GM10266 (cell line): ENCODE data around the gene SMPDL3A.
"Not testable (repeated sequence)": the region's sequence is repeated elsewhere in the genome, so short reads cannot be mapped to it uniquely, and the experiment has no call there.

Experiments
- DNase-seq: peaks from one replicate; pipeline ENCODE4 v3.0.0; 2012; ENCODE audit errors: extremely low spot score
- CTCF ChIP-seq: IDR thresholded peaks from 2 replicates; pipeline ENCODE4 v1.5.1; 2012; ENCODE audit warnings: mild to moderate bottlenecking, low read depth; ENCODE audit not compliant: control insufficient read depth, insufficient read depth; ENCODE audit errors: missing control alignments

The SMPDL3A gene

GRCh38 chr6:122789182-122790027 is at the start of gene SMPDL3A:
TSS of gene SMPDL3A (plus strand) at chr6:122789258. CDS start at chr6:122789347, 89 bp downstream.
- DNase-seq = peak; percentile 35

GRCh38 chr6:122740091-122740490 is 49.0 kb upstream of the SMPDL3A start:
- TF ChIP-seq CTCF = no peak
- no peak for DNase-seq

More at GRCh38 chr6:122789182-122790027, at the start of gene SMPDL3A:
- TF ChIP-seq CTCF = peak; percentile 26

GRCh38 chr6:122740936-122741335 is 48.1 kb upstream of the SMPDL3A start:
- no peak for DNase-seq
- no peak for TF ChIP-seq CTCF

GRCh38 chr6:122744247-122744646 is 44.8 kb upstream of the SMPDL3A start:
- not testable (repeated sequence) for DNase-seq

GRCh38 chr6:122744856-122745255 is 44.2 kb upstream of the SMPDL3A start:
- DNase-seq = not testable (repeated sequence)

- no peak for TF ChIP-seq CTCF
- DNase-seq = no peak
Measured at GRCh38 chr6:122746688-122747087, 42.4 kb upstream of the SMPDL3A start.

GRCh38 chr6:122747573-122747972 is 41.5 kb upstream of the SMPDL3A start:
- TF ChIP-seq CTCF = no peak
- DNase-seq = no peak

GRCh38 chr6:122748945-122749344 is 40.1 kb upstream of the SMPDL3A start:
- DNase-seq = not testable (repeated sequence)
